22Rv1 (cell line): ENCODE results near the gene HSD17B1.

ENCODE experiments used
- CTCF ChIP-seq: fragments of 450-650 bp; IDR thresholded peaks from 2 replicates; pipeline ENCODE4 v1.5.1; 2017; ENCODE audit warnings: mild to moderate bottlenecking
- ZFX ChIP-seq: fragments of 450-650 bp; IDR thresholded peaks from 2 replicates; pipeline ENCODE4 v1.6.1; 2017; ENCODE audit warnings: antibody characterized with exemption, borderline replicate concordance

GRCh38 chr17:42529061-42529460 is 23.7 kb upstream of the HSD17B1 start:
- no peak for TF ChIP-seq CTCF
- no peak for TF ChIP-seq ZFX
